Measurements from ENCODE around the gene PGAM2. TPM values are rescaled to one million over a fixed set of nuclear protein-coding genes. Genes with fewer than 3 reads are reported as not detected.
"Not testable (repeated sequence)": the region's sequence is repeated elsewhere in the genome, so short reads cannot be mapped to it uniquely, and the experiment has no call there.

Gene PGAM2
- total RNA-seq, 1 donor from 2014 or later, result not detected

DNA sequence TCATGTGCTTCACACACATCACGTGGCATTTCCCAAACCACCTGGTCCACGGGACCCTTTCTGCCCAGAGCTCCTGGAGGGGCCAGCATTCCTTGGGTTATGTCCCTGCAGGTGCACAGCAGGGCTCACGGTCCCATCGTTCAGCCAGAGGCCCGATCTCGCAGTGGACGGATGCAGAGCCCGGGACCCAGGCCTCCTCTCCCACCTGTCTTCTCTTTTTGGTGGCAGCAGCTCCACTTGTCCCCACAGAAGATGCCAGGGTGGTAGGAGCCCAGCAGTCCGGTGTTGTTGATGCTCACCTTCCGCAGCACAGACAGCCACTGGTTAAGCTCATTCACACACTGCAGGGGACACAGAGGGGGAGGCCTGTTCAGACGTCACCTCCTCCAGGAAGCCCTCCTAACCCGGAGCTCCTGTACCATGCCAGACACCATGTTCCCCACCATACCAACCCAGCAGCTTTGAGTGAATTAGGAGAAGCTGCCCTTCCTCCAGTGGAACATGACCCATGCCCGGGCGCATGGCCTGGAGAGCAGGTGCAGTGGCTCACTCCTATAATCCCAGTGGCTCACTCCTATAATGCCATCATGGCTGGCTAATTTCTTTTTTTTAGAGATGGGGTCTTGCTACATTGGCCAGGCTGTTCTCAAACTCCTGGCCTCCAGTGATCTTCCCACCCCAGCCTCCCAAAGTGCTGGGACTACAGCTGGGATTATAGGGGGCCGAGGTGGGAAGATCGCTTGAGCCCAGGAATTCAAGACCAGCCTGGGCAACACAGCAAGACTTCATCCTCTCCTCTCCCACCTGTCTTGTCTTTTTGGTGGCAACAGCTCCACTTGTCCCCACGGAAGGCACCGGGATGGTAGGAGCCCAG is 31.2 kb downstream of the PGAM2 start:
- DNase-seq (ENCODE audit: low spot score); ATAC-seq: not testable (repeated sequence)

DNA sequence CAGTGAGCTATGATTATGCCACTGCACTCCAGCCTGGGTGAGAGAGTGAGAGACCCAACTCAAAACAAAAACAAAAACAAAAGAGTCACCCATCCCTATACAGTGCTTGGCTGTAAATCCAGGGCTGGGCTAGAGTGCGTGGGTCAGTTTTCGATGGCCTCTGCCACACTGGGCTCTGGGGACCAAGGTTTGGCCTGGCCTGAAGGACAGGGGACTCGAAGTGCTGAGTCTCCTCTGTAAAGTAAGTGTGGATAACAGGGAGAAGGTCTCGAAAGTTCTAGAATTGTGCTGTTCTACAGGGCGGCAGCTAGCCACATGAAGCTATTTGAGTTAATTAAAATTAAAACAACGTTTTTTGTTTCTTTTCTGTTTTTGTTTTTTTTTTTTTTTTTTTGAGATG is 33.3 kb downstream of the PGAM2 start:
- ATAC-seq; DNase-seq (ENCODE audit: low spot score): not testable (repeated sequence)

DNA sequence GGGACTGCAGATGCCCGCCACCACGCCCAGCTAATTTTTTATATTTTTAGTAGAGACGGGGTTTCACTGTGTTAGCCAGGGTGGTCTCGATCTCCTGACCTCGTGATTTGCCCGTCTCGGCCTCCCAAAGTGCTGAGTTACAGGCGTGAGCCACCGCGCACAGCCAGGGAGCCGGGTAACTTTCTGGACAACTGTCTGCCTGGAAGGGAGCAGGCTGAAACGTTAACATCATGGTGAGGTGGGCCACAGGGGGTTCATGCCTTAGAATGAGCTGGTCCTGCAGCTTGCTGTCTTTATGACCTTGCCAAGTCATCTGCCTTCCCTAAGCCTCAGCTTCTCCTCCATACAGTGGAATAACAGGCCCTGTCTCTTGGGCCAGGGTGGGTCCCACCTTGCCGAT is 34.0 kb downstream of the PGAM2 start:
- DNase-seq (ENCODE audit: low spot score), result not testable (repeated sequence)

GRCh38 chr7:44030029-44030428 is 35.3 kb downstream of the PGAM2 start:
- not testable (repeated sequence) for DNase-seq (ENCODE audit: low spot score); ATAC-seq

More for the DNA sequence above, 34.0 kb downstream of the PGAM2 start:
- ATAC-seq, result not testable (repeated sequence)

DNA sequence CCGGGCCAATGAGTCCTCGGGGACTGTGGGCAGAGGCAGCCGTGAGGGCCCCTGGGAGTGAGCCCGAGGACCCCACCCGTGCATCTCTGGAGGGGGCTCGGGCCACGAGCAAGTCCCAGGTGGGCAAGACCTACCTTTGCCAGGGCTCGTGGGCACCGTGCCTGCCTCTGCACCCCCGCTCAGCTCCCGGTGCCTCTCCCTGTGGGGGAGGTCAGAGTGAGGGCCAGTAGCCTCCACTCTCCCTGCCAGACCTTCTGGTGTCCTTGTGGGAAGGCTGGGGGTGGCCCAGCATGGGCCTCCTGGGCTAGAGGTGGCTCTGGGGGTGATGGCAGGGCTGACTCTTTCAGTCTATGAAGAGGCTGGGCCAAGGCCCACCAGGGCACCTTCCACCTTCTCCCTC is 35.9 kb downstream of the PGAM2 start:
- not testable (repeated sequence) for ATAC-seq; DNase-seq (ENCODE audit: low spot score)

GRCh38 chr7:44022796-44023467 is 42.4 kb downstream of the PGAM2 start:
- not testable (repeated sequence) for ATAC-seq; DNase-seq (ENCODE audit: low spot score)

GRCh38 chr7:44022069-44022468 is 43.3 kb downstream of the PGAM2 start:
- peak; percentile 63 for ATAC-seq
- not testable (repeated sequence) for DNase-seq (ENCODE audit: low spot score)

- not testable (repeated sequence) for ATAC-seq
These were observed 45.5 kb downstream of the PGAM2 start for GRCh38 chr7:44019825-44020224.

GRCh38 chr7:44018857-44019807 is 46.2 kb downstream of the PGAM2 start:
- peak; percentile 94 for ATAC-seq
- peak; percentile 99 for DNase-seq (ENCODE audit: low spot score)

More at GRCh38 chr7:44019825-44020224, 45.5 kb downstream of the PGAM2 start:
- DNase-seq (ENCODE audit: low spot score), result not testable (repeated sequence)

GRCh38 chr7:44015090-44015489 is 50.3 kb downstream of the PGAM2 start:
- peak; percentile 20 for ATAC-seq
- not testable (repeated sequence) for DNase-seq (ENCODE audit: low spot score)

Other genes starting within 250 kb of the PGAM2 start
- gene MRPS24, start 196.1 kb downstream of the PGAM2 start, total RNA-seq, result 70.8 TPM
- 18.0 TPM for gene URGCP, start 159.0 kb downstream of the PGAM2 start, total RNA-seq
- gene UBE2D4, start 139.1 kb downstream of the PGAM2 start, total RNA-seq, result 17.7 TPM
- not detected for gene SPDYE1, start 67.7 kb downstream of the PGAM2 start, total RNA-seq
- 38.9 TPM for gene DBNL, start 20.9 kb downstream of the PGAM2 start, total RNA-seq
- 21.0 TPM for gene POLM, start 17.0 kb upstream of the PGAM2 start, total RNA-seq
- gene AEBP1, start 38.8 kb upstream of the PGAM2 start, total RNA-seq, result 9.4 TPM
- 78.3 TPM for gene POLD2, start 58.0 kb upstream of the PGAM2 start, total RNA-seq
- gene MYL7, start 75.8 kb upstream of the PGAM2 start, total RNA-seq, result not detected
- gene GCK, start 123.9 kb upstream of the PGAM2 start, total RNA-seq, result 1.7 TPM
- gene YKT6, start 135.4 kb upstream of the PGAM2 start, total RNA-seq, result 19.9 TPM

All from left lobe of liver (tissue), 2 donors.